Neural cell (in vitro differentiated cells): ENCODE data around the gene PGRMC1. TPM values are rescaled to one million over a fixed set of nuclear protein-coding genes. Genes with fewer than 3 reads are reported as not detected.
A peak's percentile ranks its signal among the peaks of the same experiment; 100 is the strongest.

ENCODE experiments used
- H2AFZ ChIP-seq: fragments of 200-600, 300-800 bp; sonication (generic), shearing (Covaris generic); 2 replicates; pipeline ENCODE4 v1.6.0; 2014; ENCODE audit warnings: low read depth, mild to moderate bottlenecking, antibody characterized with exemption, low read length, moderate library complexity
- H3F3A ChIP-seq: fragments of 200-600 bp; shearing (Covaris generic); 2 replicates; pipeline ENCODE4 v1.6.1; 2016; ENCODE audit warnings: mild to moderate bottlenecking, moderate library complexity, mixed read lengths, antibody characterized with exemption, low read length; ENCODE audit not compliant: insufficient read depth, poor library complexity, severe bottlenecking
- H3K27ac ChIP-seq: fragments of 200-600, 300-800 bp; sonication (generic), shearing (Covaris generic); 2 replicates; pipeline ENCODE4 v1.5.1; 2014; ENCODE audit warnings: mild to moderate bottlenecking, low read length, moderate library complexity
- H3K27me3 ChIP-seq: fragments of 300-800, 200-600 bp; sonication (generic), shearing (Covaris generic); 2 replicates; pipeline ENCODE4 v1.6.0; 2014; ENCODE audit warnings: mild to moderate bottlenecking, low read depth, low read length, moderate library complexity; ENCODE audit not compliant: insufficient read depth
- H3K36me3 ChIP-seq: fragments of 300-800, 200-600 bp; sonication (generic), shearing (Covaris generic); 2 replicates; pipeline ENCODE4 v1.5.1; 2014; ENCODE audit warnings: mild to moderate bottlenecking, antibody characterized with exemption, low read length, moderate library complexity; ENCODE audit not compliant: insufficient read depth
- H3K4me2 ChIP-seq: fragments of 300-800, 200-600 bp; sonication (generic), shearing (Covaris generic); 2 replicates; pipeline ENCODE4 v1.6.0; 2014; ENCODE audit warnings: mild to moderate bottlenecking, low read length
- H3K4me3 ChIP-seq: fragments of 300-800, 200-600 bp; sonication (generic), shearing (Covaris generic); 2 replicates; pipeline ENCODE4 v1.5.1; 2014; ENCODE audit warnings: mild to moderate bottlenecking, low read length, moderate library complexity
- H3K79me2 ChIP-seq: fragments of 200-600 bp; shearing (Covaris generic); replicated peaks from 2 replicates; pipeline ENCODE4 v1.6.0; 2014; ENCODE audit warnings: mild to moderate bottlenecking, low read length, moderate library complexity; ENCODE audit not compliant: insufficient read depth
- H3K9ac ChIP-seq: fragments of 300-800, 200-600 bp; sonication (generic), shearing (Covaris generic); 2 replicates; pipeline ENCODE4 v1.6.1; 2016; ENCODE audit warnings: mild to moderate bottlenecking, low read length, mixed read lengths
- H3K9me2 ChIP-seq: fragments of 200-600 bp; shearing (Covaris generic); 2 replicates; pipeline ENCODE4 v1.6.1; 2016; ENCODE audit warnings: mild to moderate bottlenecking, low read length, mixed read lengths; ENCODE audit not compliant: insufficient read depth
- H3K9me3 ChIP-seq: fragments of 200-600, 300-800 bp; sonication (generic), shearing (Covaris generic); 2 replicates; pipeline ENCODE4 v1.6.1; 2016; ENCODE audit warnings: mild to moderate bottlenecking, mixed run types, low read length, moderate library complexity, mixed read lengths
- H4K20me1 ChIP-seq: fragments of 200-600 bp; shearing (Covaris generic); 2 replicates; pipeline ENCODE4 v1.6.1; 2016; ENCODE audit warnings: mild to moderate bottlenecking, mixed run types; ENCODE audit not compliant: insufficient read depth
- CTCF ChIP-seq: fragments of 450-650 bp; IDR thresholded peaks from 2 replicates; pipeline ENCODE4 v1.5.1; 2014; ENCODE audit warnings: antibody characterized with exemption, mild to moderate bottlenecking, moderate library complexity; ENCODE audit not compliant: poor library complexity, severe bottlenecking
- EP300 ChIP-seq: fragments of 450-650 bp; conservative IDR thresholded peaks from 2 replicates; pipeline ENCODE4 v1.6.1; 2014; ENCODE audit warnings: antibody characterized with exemption, mild to moderate bottlenecking, moderate library complexity; ENCODE audit not compliant: poor library complexity, severe bottlenecking
- EZH2 ChIP-seq: fragments of 200-600, 300-800 bp; shearing (Covaris generic), sonication (generic); IDR thresholded peaks from 2 replicates; pipeline ENCODE4 v1.6.1; 2014; ENCODE audit warnings: antibody characterized with exemption, low read length, borderline replicate concordance, mild to moderate bottlenecking; ENCODE audit not compliant: insufficient read depth, poor library complexity, severe bottlenecking
- MXI1 ChIP-seq: fragments of 450-650 bp; conservative IDR thresholded peaks from 2 replicates; pipeline ENCODE4 v1.6.1; 2014; ENCODE audit warnings: antibody characterized with exemption, mild to moderate bottlenecking; ENCODE audit not compliant: poor library complexity, severe bottlenecking
- POLR2AphosphoS5 ChIP-seq: IDR thresholded peaks from 2 replicates; pipeline ENCODE4 v1.6.1; 2012
- RAD21 ChIP-seq: fragments of 450-650 bp; conservative IDR thresholded peaks from 2 replicates; pipeline ENCODE4 v1.6.1; 2014; ENCODE audit warnings: antibody characterized with exemption, mild to moderate bottlenecking, moderate library complexity
- REST ChIP-seq: IDR thresholded peaks from 2 replicates; pipeline ENCODE4 v1.6.1; 2012; ENCODE audit warnings: borderline replicate concordance
- SMC3 ChIP-seq: fragments of 450-650 bp; conservative IDR thresholded peaks from 2 replicates; pipeline ENCODE4 v1.6.1; 2014; ENCODE audit warnings: antibody characterized with exemption, mild to moderate bottlenecking, moderate library complexity; ENCODE audit not compliant: poor library complexity
- TAF1 ChIP-seq: IDR thresholded peaks from 2 replicates; pipeline ENCODE4 v1.6.1; 2012; ENCODE audit warnings: low read depth
- polyA plus RNA-seq: library from polyadenylated mRNA; depleted of rRNA; stranded (reverse); fragments of >200 nt; gene quantifications from 2 replicates; pipeline ENCODE4 v1.2.3, GENCODE V29; 2014

PGRMC1 gene
- polyA plus RNA-seq, 1 donor from 2014 or later = 672 TPM

- Histone ChIP-seq H3K27ac (no peak overlapping the region), H3F3A (no peaks in the 10 kb centered on the region), H2AFZ (no peak overlapping the region), H3K9ac (no peak overlapping the region), H3K4me3 (peak overlapping the region; percentile 89), H3K36me3 (no peaks in the 10 kb centered on the region), H3K79me2 (peaks cover 37% of the 10 kb centered on the region), H3K27me3 (no peaks in the 10 kb centered on the region), H3K9me2 (no peaks in the 10 kb centered on the region), H3K4me2 (no peak overlapping the region), H4K20me1 (no peaks in the 10 kb centered on the region), H3K9me3 (no peaks in the 10 kb centered on the region)
- TF ChIP-seq EP300 (no peak), REST (no peak), CTCF (no peak), EZH2 (no peak), POLR2AphosphoS5 (no peak), SMC3 (no peak), RAD21 (no peak), TAF1 (no peak), MXI1 (no peak)
Measured at GRCh38 chrX:119240356-119240755, 4.3 kb downstream of the PGRMC1 start.

GRCh38 chrX:119247702-119248101 lies 11.6 kb downstream of the PGRMC1 start:
- Histone ChIP-seq H3K36me3 (no peaks in the 10 kb centered on the region), H3K9me2 (no peaks in the 10 kb centered on the region), H2AFZ (no peak overlapping the region), H3K79me2 (no peaks in the 10 kb centered on the region), H3K4me3 (no peak overlapping the region), H4K20me1 (no peaks in the 10 kb centered on the region), H3K9ac (no peak overlapping the region), H3K4me2 (no peak overlapping the region), H3K27me3 (no peaks in the 10 kb centered on the region), H3F3A (no peaks in the 10 kb centered on the region), H3K27ac (no peak overlapping the region), H3K9me3 (no peaks in the 10 kb centered on the region)
- no peak for TF ChIP-seq MXI1
- no peak for TF ChIP-seq REST
- no peak for TF ChIP-seq POLR2AphosphoS5
- TF ChIP-seq SMC3 = no peak
- no peak for TF ChIP-seq EP300
